NT2/D1 (cell line): ENCODE results near the gene SKP1.
A peak's percentile ranks its signal among the peaks of the same experiment; 100 is the strongest.

Experiments used
- DNase-seq: peaks from one replicate; pipeline ENCODE4 v3.0.0-alpha.2; 2011; ENCODE audit warnings: low read depth, low spot score
- H3K27me3 ChIP-seq: 2 replicates; pipeline ENCODE4 v1.6.0; 2011; ENCODE audit warnings: mild to moderate bottlenecking; ENCODE audit not compliant: insufficient read length, insufficient read depth
- H3K36me3 ChIP-seq: 2 replicates; pipeline ENCODE4 v1.6.1; 2011; ENCODE audit warnings: mild to moderate bottlenecking, low read length, mixed read lengths; ENCODE audit not compliant: insufficient read depth, insufficient read length
- H3K4me1 ChIP-seq: 2 replicates; pipeline ENCODE4 v1.5.1; 2011; ENCODE audit not compliant: insufficient read depth, insufficient read length
- H3K4me3 ChIP-seq: 2 replicates; pipeline ENCODE4 v1.5.1; 2011; ENCODE audit warnings: low read depth; ENCODE audit not compliant: insufficient read length
- H3K9ac ChIP-seq: 2 replicates; pipeline ENCODE4 v1.6.0; 2011; ENCODE audit warnings: low read depth; ENCODE audit not compliant: insufficient read length
- H3K9me3 ChIP-seq: 2 replicates; pipeline ENCODE4 v1.5.1; 2011; ENCODE audit warnings: mild to moderate bottlenecking, low read length; ENCODE audit not compliant: insufficient read depth
- SUZ12 ChIP-seq: IDR thresholded peaks from 2 replicates; pipeline ENCODE4 v1.6.1; 2011; ENCODE audit not compliant: insufficient read length, insufficient read depth; ENCODE audit errors: extremely low read depth
- YY1 ChIP-seq: IDR thresholded peaks from 2 replicates; pipeline ENCODE4 v1.6.1; 2011; ENCODE audit not compliant: insufficient read length, insufficient read depth
- ZNF274 ChIP-seq: IDR thresholded peaks from 2 replicates; pipeline ENCODE4 v1.6.1; 2011; ENCODE audit warnings: mild to moderate bottlenecking, low read depth, low read length

SKP1 gene

DNA sequence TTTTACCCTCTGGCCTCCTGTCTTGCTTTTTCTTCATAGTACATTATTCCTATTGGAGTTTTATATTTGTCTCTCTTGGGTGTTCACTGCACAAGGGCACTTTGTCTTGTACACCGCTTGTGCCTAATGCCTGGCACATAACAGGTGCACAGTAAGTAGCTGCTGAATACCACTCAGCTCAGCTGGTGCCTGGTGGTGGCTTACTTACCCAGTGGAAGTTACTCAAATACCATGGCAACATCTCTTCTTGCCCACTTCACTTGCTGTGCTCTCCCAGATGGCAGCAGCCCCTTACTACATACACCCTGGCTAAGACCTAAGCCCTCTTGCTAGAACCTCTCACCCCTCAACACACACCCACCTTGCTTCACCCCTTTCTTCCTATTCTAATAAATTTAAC lies 11.3 kb upstream of the SKP1 start:
- TF ChIP-seq SUZ12 = no peak
- TF ChIP-seq ZNF274 = no peak
- no peak for TF ChIP-seq YY1
- no peak for DNase-seq

DNA sequence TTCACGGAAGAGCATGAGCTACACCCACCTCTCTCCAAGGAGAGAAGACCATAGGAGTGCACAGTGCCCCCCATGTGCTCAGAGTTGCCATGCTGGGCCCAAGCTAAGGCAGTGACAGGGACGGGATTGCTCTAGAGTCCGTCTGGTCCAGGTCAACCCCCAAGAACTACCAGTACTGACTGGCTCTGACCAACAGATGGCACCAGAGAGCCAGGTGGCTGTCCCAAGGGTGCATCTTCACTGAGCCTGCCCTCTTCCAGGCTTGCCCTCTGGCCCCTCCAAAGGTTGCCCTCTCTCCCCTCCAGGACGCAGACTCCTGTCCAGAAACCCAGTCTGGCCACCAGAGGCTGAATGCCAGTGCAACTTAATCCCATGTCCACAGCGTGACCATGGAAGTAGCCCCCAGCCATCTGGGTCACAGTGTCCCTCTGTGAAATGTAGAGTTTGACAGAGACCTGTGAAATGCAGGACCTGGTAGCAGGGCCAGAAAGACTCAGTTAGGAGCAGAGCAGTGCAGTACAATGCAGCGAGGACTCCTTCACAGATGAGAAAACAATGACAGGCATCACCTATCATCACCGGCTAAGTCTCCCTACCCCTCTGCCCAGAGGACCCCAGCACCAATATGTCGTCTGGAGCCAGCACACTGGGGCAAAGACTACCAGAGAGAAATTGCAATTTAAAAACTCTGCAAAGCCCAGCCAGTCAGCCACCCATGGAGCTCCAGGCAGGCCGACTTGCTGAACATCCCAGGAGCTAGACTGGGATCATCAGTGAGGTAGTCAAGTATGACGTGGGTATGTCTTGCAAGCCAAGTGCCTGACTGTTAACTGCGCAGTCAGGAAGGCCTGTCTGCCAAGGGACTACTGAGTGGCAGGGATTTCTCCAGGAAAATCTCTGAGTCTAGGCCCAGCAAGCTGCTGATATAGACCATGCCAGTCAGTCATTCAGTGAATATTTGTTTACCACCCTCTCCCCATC lies 7.7 kb upstream of the SKP1 start:
- Histone ChIP-seq H3K9ac (no peak overlapping the region), H3K4me1 (peaks cover 2% of the 10 kb centered on the region), H3K9me3 (no peaks in the 10 kb centered on the region), H3K4me3 (no peak overlapping the region), H3K27me3 (no peaks in the 10 kb centered on the region), H3K36me3 (no peaks in the 10 kb centered on the region)
- no peak for TF ChIP-seq ZNF274
- no peak for TF ChIP-seq YY1
- no peak for TF ChIP-seq SUZ12
- peak; percentile 20 for DNase-seq

More for the DNA sequence above, 11.3 kb upstream of the SKP1 start:
- Histone ChIP-seq H3K9me3 (no peaks in the 10 kb centered on the region), H3K27me3 (no peaks in the 10 kb centered on the region), H3K9ac (no peak overlapping the region), H3K36me3 (no peaks in the 10 kb centered on the region), H3K4me1 (peaks cover 2% of the 10 kb centered on the region), H3K4me3 (no peak overlapping the region)

DNA sequence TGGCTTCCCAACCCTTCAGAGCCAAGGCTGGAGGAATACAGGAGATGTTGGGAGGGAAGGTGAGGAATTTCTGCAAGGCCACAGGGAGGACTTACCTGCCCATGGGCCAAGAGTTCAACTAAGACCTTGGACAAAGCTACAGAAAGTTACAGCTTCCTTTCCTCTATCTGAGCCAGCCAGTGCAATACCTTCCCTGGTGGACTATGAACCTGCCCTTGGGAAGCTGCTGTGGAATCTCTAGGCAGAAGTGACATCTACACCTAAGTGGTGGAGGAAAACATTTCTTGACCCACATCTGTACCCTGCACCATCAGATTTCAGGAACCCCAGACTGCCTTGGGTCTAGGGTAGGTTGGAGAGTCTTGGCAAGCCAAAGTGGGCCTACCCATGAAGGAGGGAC lies 6.7 kb upstream of the SKP1 start:
- no peak for DNase-seq
- no peak for TF ChIP-seq ZNF274
- no peak for TF ChIP-seq YY1
- TF ChIP-seq SUZ12 = no peak
- no peaks in the 10 kb centered on the region for H3K9me3 ChIP-seq
- H3K4me1 ChIP-seq = peaks cover 2% of the 10 kb centered on the region
- no peak overlapping the region for H3K4me3 ChIP-seq
- H3K9ac ChIP-seq = no peak overlapping the region
- no peaks in the 10 kb centered on the region for H3K36me3 ChIP-seq
- no peaks in the 10 kb centered on the region for H3K27me3 ChIP-seq

GRCh38 chr5:134178096-134178419 lies 1.3 kb upstream of the SKP1 start:
- H3K4me3 ChIP-seq = no peak overlapping the region
- H3K27me3 ChIP-seq = no peaks in the 10 kb centered on the region
- H3K9ac ChIP-seq = peak overlapping the region; percentile 90
- no peak for DNase-seq
- peaks cover 7% of the 10 kb centered on the region for H3K4me1 ChIP-seq
- no peak for TF ChIP-seq ZNF274
- no peaks in the 10 kb centered on the region for H3K9me3 ChIP-seq
- peaks cover 5% of the 10 kb centered on the region for H3K36me3 ChIP-seq

GRCh38 chr5:134177369-134178095 lies 782 bp upstream of the SKP1 start:
- TF ChIP-seq ZNF274 = no peak
- TF ChIP-seq SUZ12 = no peak
- no peak for TF ChIP-seq YY1
- peaks cover 7% of the 10 kb centered on the region for H3K36me3 ChIP-seq
- no peak for DNase-seq
- H3K9ac ChIP-seq = peak overlapping the region; percentile 90
- peak overlapping the region; percentile 86 for H3K4me3 ChIP-seq
- H3K9me3 ChIP-seq = no peaks in the 10 kb centered on the region
- H3K4me1 ChIP-seq = peaks cover 7% of the 10 kb centered on the region
- H3K27me3 ChIP-seq = no peaks in the 10 kb centered on the region

GRCh38 chr5:134175921-134176510 lies 734 bp downstream of the SKP1 start:
- Histone ChIP-seq H3K36me3 (peaks cover 22% of the 10 kb centered on the region), H3K9ac (peak overlapping the region; percentile 90), H3K4me1 (peaks cover 7% of the 10 kb centered on the region), H3K27me3 (no peaks in the 10 kb centered on the region), H3K9me3 (no peaks in the 10 kb centered on the region), H3K4me3 (peak overlapping the region; percentile 86)
- TF ChIP-seq YY1 = no peak
- no peak for TF ChIP-seq SUZ12
- no peak for TF ChIP-seq ZNF274
- DNase-seq = peak; percentile 1
